Spleen (tissue), 3 donors: ENCODE results near the gene CAPN11.

Source experiments
- POLR2A ChIP-seq, 3 donors: fragments of 450-650 bp; IDR thresholded peaks; one replicate each; pipeline ENCODE4 v1.5.1; 2017; ENCODE audit warnings: antibody characterized with exemption in 3 of 3, mild to moderate bottlenecking in 1 of 3
- POLR2AphosphoS5 ChIP-seq, 3 donors: sonication (generic); formaldehyde crosslinking; IDR thresholded peaks; one replicate each; pipeline ENCODE4 v1.5.1; 2017; ENCODE audit warnings: antibody characterized with exemption in 3 of 3

DNA sequence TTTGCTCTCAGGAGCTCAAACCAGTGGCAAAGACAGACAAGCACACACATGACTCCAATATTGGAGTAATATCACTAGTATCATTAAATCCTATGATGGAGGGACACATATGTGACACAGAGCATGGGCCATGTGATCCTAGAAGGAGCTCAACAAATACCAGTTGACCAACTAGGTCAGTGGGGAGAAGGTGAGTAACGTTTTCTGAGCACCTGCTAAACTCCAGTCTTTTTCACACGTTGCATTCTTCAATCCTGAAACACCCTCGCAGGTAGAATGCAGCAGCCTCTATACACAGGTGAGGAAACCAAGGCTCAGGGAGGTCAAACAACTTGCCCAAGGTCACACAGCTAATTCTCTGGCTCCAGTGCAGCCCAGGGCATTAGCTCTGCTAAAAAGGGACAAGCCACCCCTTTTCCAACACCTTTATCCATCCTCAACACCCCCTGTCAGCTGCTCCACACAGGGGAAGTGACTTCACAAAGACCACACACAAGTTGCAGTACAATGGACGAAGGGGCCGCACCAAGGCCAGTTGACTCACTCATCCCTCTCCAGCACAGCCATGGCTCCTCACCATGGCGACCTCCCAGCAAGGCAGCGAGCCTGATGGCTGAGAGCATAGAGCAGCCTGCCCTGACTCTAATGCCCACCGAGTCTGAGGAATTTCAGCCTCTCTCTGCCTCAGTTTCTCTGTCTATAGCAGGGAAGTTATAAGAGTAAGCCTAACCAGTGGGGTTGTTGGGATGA lies 4.4 kb downstream of the CAPN11 start:
- no peak for TF ChIP-seq POLR2AphosphoS5 (IDR thresholded peaks at IDR 0.05)
- TF ChIP-seq POLR2A (IDR thresholded peaks at IDR 0.05), result no peak
